GM18526 (cell line): ENCODE data around the gene GOLGA2.

Experiments used
- POLR2A ChIP-seq: IDR thresholded peaks from 3 replicates; pipeline ENCODE4 v1.6.1; 2011; ENCODE audit not compliant: insufficient read length; ENCODE audit errors: extremely low read depth

GOLGA2 gene

GRCh38 chr9:128274245-128274644 is 1.6 kb downstream of the GOLGA2 start:
- no peak for TF ChIP-seq POLR2A

GRCh38 chr9:128271512-128271911 is 4.3 kb downstream of the GOLGA2 start:
- no peak for TF ChIP-seq POLR2A

GRCh38 chr9:128271112-128271511 is 4.7 kb downstream of the GOLGA2 start:
- no peak for TF ChIP-seq POLR2A

GRCh38 chr9:128266868-128267590 is 8.8 kb downstream of the GOLGA2 start:
- no peak for TF ChIP-seq POLR2A

- no peak for TF ChIP-seq POLR2A
These were observed 10.4 kb downstream of the GOLGA2 start for GRCh38 chr9:128265348-128265847.

- TF ChIP-seq POLR2A = no peak
These were observed 13.1 kb downstream of the GOLGA2 start for GRCh38 chr9:128262687-128263086.

GRCh38 chr9:128260340-128260739 is 15.5 kb downstream of the GOLGA2 start:
- TF ChIP-seq POLR2A = no peak

GRCh38 chr9:128259156-128259555 is 16.7 kb downstream of the GOLGA2 start:
- no peak for TF ChIP-seq POLR2A

GRCh38 chr9:128258326-128258725 is 17.5 kb downstream of the GOLGA2 start:
- TF ChIP-seq POLR2A = no peak

GRCh38 chr9:128257907-128258306 is 17.9 kb downstream of the GOLGA2 start:
- no peak for TF ChIP-seq POLR2A

- TF ChIP-seq POLR2A = no peak
These were observed 18.6 kb downstream of the GOLGA2 start for GRCh38 chr9:128257086-128257825.

GRCh38 chr9:128254855-128255759 is 20.7 kb downstream of the GOLGA2 start:
- no peak for TF ChIP-seq POLR2A

GRCh38 chr9:128254362-128254761 is 21.4 kb downstream of the GOLGA2 start:
- no peak for TF ChIP-seq POLR2A

GRCh38 chr9:128253991-128254346 is 21.8 kb downstream of the GOLGA2 start:
- TF ChIP-seq POLR2A = no peak
